ENCODE measurements around the gene TADA2A. TPM values are rescaled to one million over a fixed set of nuclear protein-coding genes. Genes with fewer than 3 reads are reported as not detected.
A peak's percentile ranks its signal among the peaks of the same experiment; 100 is the strongest.

Gene TADA2A
- total and polyA plus RNA-seq, 2 experiments from 2014 or later, result 8.4 to 18.3 TPM

DNA sequence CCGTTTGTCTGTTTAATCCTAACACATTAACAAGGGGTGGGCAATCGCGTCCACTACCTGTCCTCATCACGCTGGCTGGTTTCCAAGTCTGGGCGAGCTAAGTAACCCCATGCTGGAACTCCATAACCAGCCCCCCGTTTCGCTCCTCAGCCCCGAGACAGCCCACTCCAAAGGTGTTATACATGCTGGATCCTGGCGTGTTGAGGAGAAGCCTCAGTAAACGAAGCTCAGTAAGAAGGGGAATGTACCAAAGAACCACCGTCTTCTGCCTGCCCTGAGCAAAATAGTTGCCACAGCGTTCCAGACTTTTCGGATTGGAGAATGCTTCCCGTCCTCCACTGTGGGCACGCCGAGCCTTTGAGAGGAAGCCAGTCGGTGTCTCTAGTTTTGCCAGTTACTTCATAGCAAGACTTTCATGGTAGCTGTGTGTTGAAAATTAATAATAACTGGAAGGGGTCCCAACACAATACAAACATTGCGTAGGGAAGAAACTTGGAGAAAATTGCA is 47.0 kb upstream of the TADA2A start:
- Histone ChIP-seq H2AFZ (peak overlapping the region; percentile 41), H3K4me3 (no peak overlapping the region), H3K9me2 (replicated peaks; ENCODE audit: insufficient read depth) (no peaks in the 10 kb centered on the region), H3K27ac (peak overlapping the region; percentile 96), H3K36me3 (replicated peaks; ENCODE audit: insufficient read depth, low read depth) (no peaks in the 10 kb centered on the region), H4K20me1 (ENCODE audit: insufficient read depth, poor library complexity, severe bottlenecking) (peaks cover 8% of the 10 kb centered on the region), H3K9me3 (ENCODE audit: low read depth) (no peaks in the 10 kb centered on the region), H3K79me2 (peaks cover 34% of the 10 kb centered on the region), H3K4me2 (peak overlapping the region; percentile 91), H3K27me3 (no peaks in the 10 kb centered on the region), H3K4me1 (ENCODE audit: insufficient read depth) (peaks cover 31% of the 10 kb centered on the region)
- TF ChIP-seq EZH2phosphoT487 (IDR thresholded peaks at IDR 0.05; ENCODE audit: low read depth, severe bottlenecking, unreplicated experiment), result no peak
- TF ChIP-seq EZH2 (IDR thresholded peaks at IDR 0.05; ENCODE audit: borderline replicate concordance), result no peak
- TF ChIP-seq CTCF (IDR thresholded peaks at IDR 0.05; ENCODE audit: poor library complexity), result no peak
- WGBS (ENCODE audit: low lambda C conversion rate, missing lambda C conversion rate), result 22% methylated on average over 18 of the region's 18 CpGs
- DNase-seq (ENCODE audit: low spot score), result no peak

DNA sequence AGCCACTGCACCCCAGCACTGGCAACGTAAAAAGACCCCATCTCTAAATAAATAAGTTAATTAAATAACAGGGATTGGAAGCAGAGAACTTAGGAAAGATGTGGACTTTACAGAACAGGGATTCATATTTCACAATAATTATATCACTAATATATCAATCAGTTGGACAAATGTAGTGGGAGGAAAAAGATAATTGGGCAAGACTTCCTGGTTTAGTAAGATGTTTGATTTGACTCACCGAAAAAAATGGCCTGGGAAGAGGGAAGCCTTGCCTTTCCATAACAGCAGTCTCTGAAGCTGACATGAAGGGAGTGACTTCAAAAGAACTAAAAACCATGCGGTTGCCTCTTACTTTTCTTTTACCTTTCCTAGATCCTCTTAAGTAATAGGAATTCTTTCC is 46.1 kb upstream of the TADA2A start:
- H3K36me3 ChIP-seq (replicated peaks; ENCODE audit: insufficient read depth, low read depth), result no peaks in the 10 kb centered on the region
- H3K4me1 ChIP-seq (ENCODE audit: insufficient read depth), result peaks cover 31% of the 10 kb centered on the region
- WGBS (ENCODE audit: low lambda C conversion rate, missing lambda C conversion rate), result 90% methylated on average over 3 of the region's 3 CpGs
- peak overlapping the region; percentile 96 for H3K27ac ChIP-seq
- peak overlapping the region; percentile 91 for H3K4me2 ChIP-seq
- no peaks in the 10 kb centered on the region for H3K9me3 ChIP-seq (ENCODE audit: low read depth)
- no peak overlapping the region for H2AFZ ChIP-seq
- peaks cover 5% of the 10 kb centered on the region for H4K20me1 ChIP-seq (ENCODE audit: insufficient read depth, poor library complexity, severe bottlenecking)
- no peak for TF ChIP-seq EZH2phosphoT487 (IDR thresholded peaks at IDR 0.05; ENCODE audit: low read depth, severe bottlenecking, unreplicated experiment)
- no peak for TF ChIP-seq EZH2 (IDR thresholded peaks at IDR 0.05; ENCODE audit: borderline replicate concordance)
- no peak for TF ChIP-seq CTCF (IDR thresholded peaks at IDR 0.05; ENCODE audit: poor library complexity)
- H3K79me2 ChIP-seq, result peaks cover 25% of the 10 kb centered on the region
- H3K4me3 ChIP-seq, result no peak overlapping the region
- H3K27me3 ChIP-seq, result no peaks in the 10 kb centered on the region
- DNase-seq (ENCODE audit: low spot score), result no peak
- H3K9me2 ChIP-seq (replicated peaks; ENCODE audit: insufficient read depth), result no peaks in the 10 kb centered on the region

- Histone ChIP-seq H3K27ac (peak overlapping the region; percentile 8), H3K27me3 (no peaks in the 10 kb centered on the region), H3K4me2 (no peak overlapping the region), H2AFZ (no peak overlapping the region), H3K9me3 (ENCODE audit: low read depth) (no peaks in the 10 kb centered on the region), H3K4me3 (no peak overlapping the region), H4K20me1 (ENCODE audit: insufficient read depth, poor library complexity, severe bottlenecking) (peaks cover 5% of the 10 kb centered on the region), H3K79me2 (peaks cover 16% of the 10 kb centered on the region), H3K4me1 (ENCODE audit: insufficient read depth) (peaks cover 27% of the 10 kb centered on the region), H3K36me3 (replicated peaks; ENCODE audit: insufficient read depth, low read depth) (no peaks in the 10 kb centered on the region), H3K9me2 (replicated peaks; ENCODE audit: insufficient read depth) (no peaks in the 10 kb centered on the region)
- TF ChIP-seq EZH2phosphoT487 (IDR thresholded peaks at IDR 0.05; ENCODE audit: low read depth, severe bottlenecking, unreplicated experiment) (no peak), CTCF (IDR thresholded peaks at IDR 0.05; ENCODE audit: poor library complexity) (no peak), EZH2 (IDR thresholded peaks at IDR 0.05; ENCODE audit: borderline replicate concordance) (no peak)
- WGBS (ENCODE audit: low lambda C conversion rate, missing lambda C conversion rate), result 85% methylated on average over 4 of the region's 4 CpGs
- peak; percentile 41 for DNase-seq (ENCODE audit: low spot score)
These were observed 45.1 kb upstream of the TADA2A start for GRCh38 chr17:37361543-37361942.
